HepG2 (cell line): Measurements from ENCODE around the gene ALDH3A1. TPM values are rescaled to one million over a fixed set of nuclear protein-coding genes. Genes with fewer than 3 reads are reported as not detected.

Experiments
- ATF7 ChIP-seq, 2 experiments: fragments of 450-650 bp in 1 of 2; sonication (generic) in 1 of 2; formaldehyde crosslinking in 1 of 2; IDR thresholded peaks; 2 replicates each; pipeline versions ENCODE4 v1.4.0 to v1.6.1; 2016 to 2020; ENCODE audit warnings: antibody characterized with exemption in 1 of 2, mild to moderate bottlenecking in 1 of 2, missing genetic modification reagents in 1 of 2
- CBX2 ChIP-seq, 2 experiments: fragments of 200-600 bp in 1 of 2; sonication (generic); formaldehyde crosslinking in 1 of 2; IDR thresholded peaks; 2 replicates each; pipeline versions ENCODE4 v1.7.0 to v1.8.1; 2018 to 2022; ENCODE audit warnings: low read depth in 2 of 2, low read length in 1 of 2, mild to moderate bottlenecking in 1 of 2, missing genetic modification reagents in 1 of 2
- ESRRA ChIP-seq: sonication (generic); formaldehyde crosslinking; IDR thresholded peaks from 2 replicates; pipeline ENCODE4 v1.5.1; 2020; ENCODE audit warnings: mild to moderate bottlenecking, low read depth, missing genetic modification reagents
- GTF2F1 ChIP-seq: fragments of 150-350 bp; IDR thresholded peaks from 2 replicates; pipeline ENCODE4 v1.6.1; 2014; ENCODE audit warnings: low read length
- LCORL ChIP-seq, 2 experiments: fragments of 450-650 bp in 1 of 2; sonication (generic) in 1 of 2; formaldehyde crosslinking in 1 of 2; IDR thresholded peaks; 2 replicates each; pipeline versions ENCODE4 v1.5.0 to v1.6.1; 2017 to 2020; ENCODE audit warnings: antibody characterized with exemption in 1 of 2, missing genetic modification reagents in 1 of 2
- MIER3 ChIP-seq: IDR thresholded peaks from 2 replicates; pipeline ENCODE4 v1.6.1; 2016; ENCODE audit warnings: missing compliant biosample characterization, borderline replicate concordance
- STAT5B ChIP-seq: sonication (generic); formaldehyde crosslinking; IDR thresholded peaks from 2 replicates; pipeline ENCODE4 v1.4.0; 2020; ENCODE audit warnings: missing genetic modification reagents
- SUZ12 ChIP-seq: fragments of 150-350 bp; IDR thresholded peaks from 2 replicates; pipeline ENCODE4 v1.6.1; 2014; ENCODE audit warnings: low read depth, low read length
- TEAD2 ChIP-seq: sonication (generic); formaldehyde crosslinking; IDR thresholded peaks from 2 replicates; pipeline ENCODE4 v1.9.0; 2021; ENCODE audit warnings: missing genetic modification reagents
- ZFP37 ChIP-seq: sonication (generic); formaldehyde crosslinking; IDR thresholded peaks from 2 replicates; pipeline ENCODE4 v1.4.0; 2020; ENCODE audit warnings: missing genetic modification reagents, borderline replicate concordance
- ZNF329 ChIP-seq: sonication (generic); formaldehyde crosslinking; IDR thresholded peaks from 2 replicates; pipeline ENCODE4 v1.9.0; 2021; ENCODE audit warnings: low read depth, mild to moderate bottlenecking, missing genetic modification reagents
- ZNF598 ChIP-seq: sonication (generic); formaldehyde crosslinking; IDR thresholded peaks from 2 replicates; pipeline ENCODE4 v1.5.1; 2020; ENCODE audit warnings: mild to moderate bottlenecking, missing genetic modification reagents, borderline replicate concordance
- polyA plus RNA-seq, 8 experiments: library from polyadenylated mRNA; depleted of rRNA in 3 of 8; stranded (reverse) in 7 of 8; unstranded in 1 of 8; fragments of >200 nt; fragmentation: Illumina TruSeq in 4 of 8; extraction: Trizol in 4 of 8; gene quantifications; 2 replicates each; pipeline versions ENCODE4 v1.2.1 to v1.2.3, GENCODE V29; 2011 to 2016; ENCODE audit warnings: low read depth in 4 of 8, missing spikeins in 1 of 8, mixed read lengths in 1 of 8; ENCODE audit not compliant: insufficient read depth in 1 of 8
- total RNA-seq, 5 experiments: library from RNA; depleted of rRNA; stranded (reverse); fragments of >200 nt; fragmentation: Illumina TruSeq; extraction: Trizol; gene quantifications; 2 replicates each; pipeline ENCODE4 v1.2.3, GENCODE V29; 2016; ENCODE audit warnings: low read depth in 1 of 5
- TF ChIP-seq, protein P1 (sequence below): sonication (generic); formaldehyde crosslinking; IDR thresholded peaks from 2 replicates; pipeline ENCODE4 v1.4.0; 2020; ENCODE audit warnings: mild to moderate bottlenecking, missing genetic modification reagents
- TF ChIP-seq, protein P2 (sequence below): IDR thresholded peaks from 2 replicates; pipeline ENCODE4 v1.6.1; 2016; ENCODE audit warnings: low read depth, control low read depth
- TF ChIP-seq, protein P3 (sequence below): sonication (generic); formaldehyde crosslinking; IDR thresholded peaks from 2 replicates; pipeline ENCODE4 v1.4.0; 2020; ENCODE audit warnings: missing genetic modification reagents
- TF ChIP-seq, protein P4 (sequence below): sonication (generic); formaldehyde crosslinking; IDR thresholded peaks from 2 replicates; pipeline ENCODE4 v1.8.0; 2022; ENCODE audit warnings: mild to moderate bottlenecking, missing genetic modification reagents; ENCODE audit not compliant: insufficient replicate concordance
- TF ChIP-seq, protein P5 (sequence below): sonication (generic); formaldehyde crosslinking; IDR thresholded peaks from 2 replicates; pipeline ENCODE4 v1.5.1; 2020; ENCODE audit warnings: missing genetic modification reagents, mild to moderate bottlenecking, borderline replicate concordance

The ALDH3A1 gene
- total and polyA plus RNA-seq, 2 of the 13 experiments (the other 11 are each of a cell fraction or from before 2014, with no cell fraction given), result 0.07 to 0.62 TPM

DNA sequence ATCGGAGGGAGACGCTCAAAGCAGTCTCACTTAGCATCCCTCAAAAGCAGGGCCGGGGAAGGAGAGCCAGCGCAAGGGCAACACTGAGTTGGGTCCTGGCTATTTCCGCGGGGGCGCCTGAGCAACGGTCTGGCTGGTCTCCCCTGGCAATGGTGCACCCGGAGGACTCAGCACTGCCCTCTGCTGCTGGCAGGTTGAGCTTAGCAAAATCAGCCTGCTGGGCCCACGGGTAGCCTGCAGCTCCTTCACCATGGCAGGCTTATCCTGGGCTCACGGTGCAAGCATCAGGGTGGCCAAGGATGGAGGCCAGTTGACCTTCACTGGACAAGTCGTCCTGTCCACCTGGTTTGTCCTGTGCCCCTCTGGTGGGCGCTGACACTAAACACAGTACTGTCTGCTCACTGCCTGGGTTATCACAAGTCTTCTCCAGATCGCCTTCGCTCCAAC lies 14.4 kb upstream of the ALDH3A1 start (continued):
- TF ChIP-seq, protein P1, sequence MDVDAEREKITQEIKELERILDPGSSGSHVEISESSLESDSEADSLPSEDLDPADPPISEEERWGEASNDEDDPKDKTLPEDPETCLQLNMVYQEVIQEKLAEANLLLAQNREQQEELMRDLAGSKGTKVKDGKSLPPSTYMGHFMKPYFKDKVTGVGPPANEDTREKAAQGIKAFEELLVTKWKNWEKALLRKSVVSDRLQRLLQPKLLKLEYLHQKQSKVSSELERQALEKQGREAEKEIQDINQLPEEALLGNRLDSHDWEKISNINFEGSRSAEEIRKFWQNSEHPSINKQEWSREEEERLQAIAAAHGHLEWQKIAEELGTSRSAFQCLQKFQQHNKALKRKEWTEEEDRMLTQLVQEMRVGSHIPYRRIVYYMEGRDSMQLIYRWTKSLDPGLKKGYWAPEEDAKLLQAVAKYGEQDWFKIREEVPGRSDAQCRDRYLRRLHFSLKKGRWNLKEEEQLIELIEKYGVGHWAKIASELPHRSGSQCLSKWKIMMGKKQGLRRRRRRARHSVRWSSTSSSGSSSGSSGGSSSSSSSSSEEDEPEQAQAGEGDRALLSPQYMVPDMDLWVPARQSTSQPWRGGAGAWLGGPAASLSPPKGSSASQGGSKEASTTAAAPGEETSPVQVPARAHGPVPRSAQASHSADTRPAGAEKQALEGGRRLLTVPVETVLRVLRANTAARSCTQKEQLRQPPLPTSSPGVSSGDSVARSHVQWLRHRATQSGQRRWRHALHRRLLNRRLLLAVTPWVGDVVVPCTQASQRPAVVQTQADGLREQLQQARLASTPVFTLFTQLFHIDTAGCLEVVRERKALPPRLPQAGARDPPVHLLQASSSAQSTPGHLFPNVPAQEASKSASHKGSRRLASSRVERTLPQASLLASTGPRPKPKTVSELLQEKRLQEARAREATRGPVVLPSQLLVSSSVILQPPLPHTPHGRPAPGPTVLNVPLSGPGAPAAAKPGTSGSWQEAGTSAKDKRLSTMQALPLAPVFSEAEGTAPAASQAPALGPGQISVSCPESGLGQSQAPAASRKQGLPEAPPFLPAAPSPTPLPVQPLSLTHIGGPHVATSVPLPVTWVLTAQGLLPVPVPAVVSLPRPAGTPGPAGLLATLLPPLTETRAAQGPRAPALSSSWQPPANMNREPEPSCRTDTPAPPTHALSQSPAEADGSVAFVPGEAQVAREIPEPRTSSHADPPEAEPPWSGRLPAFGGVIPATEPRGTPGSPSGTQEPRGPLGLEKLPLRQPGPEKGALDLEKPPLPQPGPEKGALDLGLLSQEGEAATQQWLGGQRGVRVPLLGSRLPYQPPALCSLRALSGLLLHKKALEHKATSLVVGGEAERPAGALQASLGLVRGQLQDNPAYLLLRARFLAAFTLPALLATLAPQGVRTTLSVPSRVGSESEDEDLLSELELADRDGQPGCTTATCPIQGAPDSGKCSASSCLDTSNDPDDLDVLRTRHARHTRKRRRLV, result no peak
- no peak for TF ChIP-seq TEAD2 (CRISPR knock-in tag)
- TF ChIP-seq, protein P2, sequence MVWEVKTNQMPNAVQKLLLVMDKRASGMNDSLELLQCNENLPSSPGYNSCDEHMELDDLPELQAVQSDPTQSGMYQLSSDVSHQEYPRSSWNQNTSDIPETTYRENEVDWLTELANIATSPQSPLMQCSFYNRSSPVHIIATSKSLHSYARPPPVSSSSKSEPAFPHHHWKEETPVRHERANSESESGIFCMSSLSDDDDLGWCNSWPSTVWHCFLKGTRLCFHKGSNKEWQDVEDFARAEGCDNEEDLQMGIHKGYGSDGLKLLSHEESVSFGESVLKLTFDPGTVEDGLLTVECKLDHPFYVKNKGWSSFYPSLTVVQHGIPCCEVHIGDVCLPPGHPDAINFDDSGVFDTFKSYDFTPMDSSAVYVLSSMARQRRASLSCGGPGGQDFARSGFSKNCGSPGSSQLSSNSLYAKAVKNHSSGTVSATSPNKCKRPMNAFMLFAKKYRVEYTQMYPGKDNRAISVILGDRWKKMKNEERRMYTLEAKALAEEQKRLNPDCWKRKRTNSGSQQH (CRISPR knock-in tag), result no peak
- no peak for TF ChIP-seq SUZ12
- no peak for TF ChIP-seq ZNF329 (CRISPR knock-in tag)
- no peak for TF ChIP-seq MIER3 (CRISPR knock-in tag)
- TF ChIP-seq CBX2 (IDR thresholded peaks at IDR 0.05; ENCODE audit: low read depth, low read length), result no peak
- TF ChIP-seq CBX2 (CRISPR knock-in tag; IDR thresholded peaks at IDR 0.05; ENCODE audit: low read depth), result no peak
- TF ChIP-seq, protein P3, sequence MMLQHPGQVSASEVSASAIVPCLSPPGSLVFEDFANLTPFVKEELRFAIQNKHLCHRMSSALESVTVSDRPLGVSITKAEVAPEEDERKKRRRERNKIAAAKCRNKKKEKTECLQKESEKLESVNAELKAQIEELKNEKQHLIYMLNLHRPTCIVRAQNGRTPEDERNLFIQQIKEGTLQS, result no peak
- TF ChIP-seq ATF7 (IDR thresholded peaks at IDR 0.05), result no peak
- TF ChIP-seq ATF7 (CRISPR knock-in tag; IDR thresholded peaks at IDR 0.05), result no peak
- no peak for TF ChIP-seq ESRRA (CRISPR knock-in tag)
- no peak for TF ChIP-seq LCORL (IDR thresholded peaks at IDR 0.05)
- peak; percentile 57; the same call in 1 of the 2 replicates for TF ChIP-seq LCORL (CRISPR knock-in tag; IDR thresholded peaks at IDR 0.05)
- TF ChIP-seq, protein P4, sequence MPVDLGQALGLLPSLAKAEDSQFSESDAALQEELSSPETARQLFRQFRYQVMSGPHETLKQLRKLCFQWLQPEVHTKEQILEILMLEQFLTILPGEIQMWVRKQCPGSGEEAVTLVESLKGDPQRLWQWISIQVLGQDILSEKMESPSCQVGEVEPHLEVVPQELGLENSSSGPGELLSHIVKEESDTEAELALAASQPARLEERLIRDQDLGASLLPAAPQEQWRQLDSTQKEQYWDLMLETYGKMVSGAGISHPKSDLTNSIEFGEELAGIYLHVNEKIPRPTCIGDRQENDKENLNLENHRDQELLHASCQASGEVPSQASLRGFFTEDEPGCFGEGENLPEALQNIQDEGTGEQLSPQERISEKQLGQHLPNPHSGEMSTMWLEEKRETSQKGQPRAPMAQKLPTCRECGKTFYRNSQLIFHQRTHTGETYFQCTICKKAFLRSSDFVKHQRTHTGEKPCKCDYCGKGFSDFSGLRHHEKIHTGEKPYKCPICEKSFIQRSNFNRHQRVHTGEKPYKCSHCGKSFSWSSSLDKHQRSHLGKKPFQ (CRISPR knock-in tag), result no peak
- TF ChIP-seq GTF2F1, result no peak
- TF ChIP-seq, protein P5, sequence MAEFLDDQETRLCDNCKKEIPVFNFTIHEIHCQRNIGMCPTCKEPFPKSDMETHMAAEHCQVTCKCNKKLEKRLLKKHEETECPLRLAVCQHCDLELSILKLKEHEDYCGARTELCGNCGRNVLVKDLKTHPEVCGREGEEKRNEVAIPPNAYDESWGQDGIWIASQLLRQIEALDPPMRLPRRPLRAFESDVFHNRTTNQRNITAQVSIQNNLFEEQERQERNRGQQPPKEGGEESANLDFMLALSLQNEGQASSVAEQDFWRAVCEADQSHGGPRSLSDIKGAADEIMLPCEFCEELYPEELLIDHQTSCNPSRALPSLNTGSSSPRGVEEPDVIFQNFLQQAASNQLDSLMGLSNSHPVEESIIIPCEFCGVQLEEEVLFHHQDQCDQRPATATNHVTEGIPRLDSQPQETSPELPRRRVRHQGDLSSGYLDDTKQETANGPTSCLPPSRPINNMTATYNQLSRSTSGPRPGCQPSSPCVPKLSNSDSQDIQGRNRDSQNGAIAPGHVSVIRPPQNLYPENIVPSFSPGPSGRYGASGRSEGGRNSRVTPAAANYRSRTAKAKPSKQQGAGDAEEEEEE, result no peak
- TF ChIP-seq ZNF598 (CRISPR knock-in tag), result peak; percentile 74; the same call in 1 of the 2 replicates
- TF ChIP-seq ZFP37 (CRISPR knock-in tag), result no peak
- TF ChIP-seq STAT5B (CRISPR knock-in tag), result no peak
